ENCODE results near the gene ZNF792. TPM values are rescaled to one million over a fixed set of nuclear protein-coding genes. Genes with fewer than 3 reads are reported as not detected.

Gene ZNF792
- total and polyA plus RNA-seq, 2 donors (not counting 1 experiment from before 2014, with no cell fraction given) = 3.8 to 11.2 TPM

DNA sequence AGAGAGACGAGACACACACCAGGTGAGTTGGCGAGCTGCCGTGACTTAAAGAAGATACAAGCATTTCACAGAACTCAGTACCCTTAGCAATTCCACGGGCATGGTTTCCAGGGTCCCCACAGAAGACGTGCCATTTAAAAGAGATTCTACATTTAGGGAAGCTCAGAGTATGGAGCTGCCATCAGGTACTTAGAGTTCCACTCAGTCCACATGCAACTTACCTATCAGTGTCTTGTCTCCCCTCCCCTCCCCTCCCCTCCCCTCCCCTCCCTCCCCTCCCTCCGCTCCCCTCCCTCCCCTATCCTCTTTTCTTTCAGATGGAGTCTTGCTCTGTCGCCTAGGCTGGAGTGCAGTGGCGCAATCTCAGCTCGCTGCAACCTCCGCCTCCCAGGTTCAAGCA, 25.1 kb downstream of the ZNF792 start:
- H3K9me3 ChIP-seq (ENCODE audit: control extremely low read depth in 1 of 3, control insufficient read depth in 2 of 3, insufficient read depth in 1 of 3, low read length in 2 of 3) = peaks cover 3 to 20% (median 8%) of the 10 kb centered on the region in 3 donors

DNA sequence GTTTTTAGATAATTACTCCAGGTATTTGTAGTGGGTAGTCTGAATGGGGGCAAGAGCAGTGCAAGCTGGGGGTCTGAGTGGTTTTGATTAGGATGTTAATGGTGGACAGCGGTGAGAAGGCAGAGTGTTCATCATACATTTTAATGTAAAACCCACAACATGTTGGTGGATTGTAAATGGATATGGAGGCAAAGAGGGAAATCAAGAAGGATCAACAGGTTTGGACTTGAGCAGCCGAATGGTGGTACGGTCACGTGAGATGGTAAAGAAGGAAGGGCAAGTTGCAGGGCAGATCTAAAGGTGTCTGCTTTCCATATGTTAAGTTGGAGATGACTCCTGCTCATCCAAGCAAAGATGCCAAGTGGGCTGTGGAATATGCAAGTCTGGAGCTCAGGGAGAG, 27.8 kb downstream of the ZNF792 start:
- CTCF ChIA-PET = no interaction called here
- Histone ChIP-seq H3K9ac (ENCODE audit: low read length) (no peak overlapping the region), H3K27me3 (replicated peaks in 1 of 4; ENCODE audit: control extremely low read depth in 1 of 4, control insufficient read depth in 3 of 4, insufficient read depth in 4 of 4, low read length in 3 of 4) (no peaks in the 10 kb centered on the region), H3K4me3 (ENCODE audit: control extremely low read depth in 1 of 5, extremely low read depth in 1 of 5, insufficient read depth in 1 of 5, low read depth in 2 of 5, low read length in 4 of 5) (no peak overlapping the region), H3K9me3 (ENCODE audit: control extremely low read depth in 1 of 3, control insufficient read depth in 2 of 3, insufficient read depth in 1 of 3, low read length in 2 of 3) (peaks cover 0 to 3% (median 0%) of the 10 kb centered on the region in 3 donors), H3K4me2 (replicated peaks; ENCODE audit: low read depth, low read length, poor library complexity, severe bottlenecking) (no peak overlapping the region), H3K27ac (ENCODE audit: low read length in 2 of 2) (no peak overlapping the region), H2AFZ (ENCODE audit: insufficient read depth, low read depth, low read length, poor library complexity, severe bottlenecking) (no peak overlapping the region), H3K36me3 (replicated peaks in 1 of 2; ENCODE audit: control extremely low read depth in 1 of 2, control insufficient read depth in 1 of 2, extremely low read depth in 1 of 2, insufficient read depth in 2 of 2, low read length in 1 of 2) (peaks cover 6 to 24% of the 10 kb centered on the region in 2 experiments), H4K20me1 (ENCODE audit: control insufficient read depth, insufficient read depth, low read length, poor library complexity, severe bottlenecking) (no peaks in the 10 kb centered on the region), H3K79me2 (ENCODE audit: control insufficient read depth, insufficient read depth, low read length) (no peaks in the 10 kb centered on the region), H3K4me1 (ENCODE audit: control insufficient read depth in 2 of 2, insufficient read depth in 2 of 2, low read length in 2 of 2) (no peaks in the 10 kb centered on the region)
- intact Hi-C loops (cut with micrococcal nuclease) = no loop called here
- Mint-ChIP-seq H3K4me3 (no peak overlapping the region), H3K27me3 (no peaks in the 10 kb centered on the region), H3K9me3 (ENCODE audit: insufficient read depth) (peaks cover 2% of the 10 kb centered on the region), H3K4me1 (no peaks in the 10 kb centered on the region), H3K27ac (no peak overlapping the region)
- DNase-seq (no peak), ATAC-seq (ENCODE audit: low read depth) (no peak)
- 96% methylated on average over 3 of the region's 4 CpGs for WGBS (ENCODE audit: insufficient coverage)
- TF ChIP-seq, protein P1, sequence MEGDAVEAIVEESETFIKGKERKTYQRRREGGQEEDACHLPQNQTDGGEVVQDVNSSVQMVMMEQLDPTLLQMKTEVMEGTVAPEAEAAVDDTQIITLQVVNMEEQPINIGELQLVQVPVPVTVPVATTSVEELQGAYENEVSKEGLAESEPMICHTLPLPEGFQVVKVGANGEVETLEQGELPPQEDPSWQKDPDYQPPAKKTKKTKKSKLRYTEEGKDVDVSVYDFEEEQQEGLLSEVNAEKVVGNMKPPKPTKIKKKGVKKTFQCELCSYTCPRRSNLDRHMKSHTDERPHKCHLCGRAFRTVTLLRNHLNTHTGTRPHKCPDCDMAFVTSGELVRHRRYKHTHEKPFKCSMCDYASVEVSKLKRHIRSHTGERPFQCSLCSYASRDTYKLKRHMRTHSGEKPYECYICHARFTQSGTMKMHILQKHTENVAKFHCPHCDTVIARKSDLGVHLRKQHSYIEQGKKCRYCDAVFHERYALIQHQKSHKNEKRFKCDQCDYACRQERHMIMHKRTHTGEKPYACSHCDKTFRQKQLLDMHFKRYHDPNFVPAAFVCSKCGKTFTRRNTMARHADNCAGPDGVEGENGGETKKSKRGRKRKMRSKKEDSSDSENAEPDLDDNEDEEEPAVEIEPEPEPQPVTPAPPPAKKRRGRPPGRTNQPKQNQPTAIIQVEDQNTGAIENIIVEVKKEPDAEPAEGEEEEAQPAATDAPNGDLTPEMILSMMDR (IDR thresholded peaks at IDR 0.05) = no peak
- no peak for TF ChIP-seq EZH2 (IDR thresholded peaks at IDR 0.05; ENCODE audit: borderline replicate concordance, insufficient read depth, low read depth, low read length, poor library complexity, severe bottlenecking)
- POLR2A ChIA-PET = no interaction called here

More for the DNA sequence above, 25.1 kb downstream of the ZNF792 start:
- H3K27ac ChIP-seq (ENCODE audit: low read length in 2 of 2) = no peak overlapping the region
- no peak for ATAC-seq (ENCODE audit: low read depth)
- H3K27ac Mint-ChIP-seq = no peak overlapping the region
- H3K4me1 ChIP-seq (ENCODE audit: control insufficient read depth in 2 of 2, insufficient read depth in 2 of 2, low read length in 2 of 2) = no peaks in the 10 kb centered on the region
- no peak overlapping the region for H3K4me3 ChIP-seq (ENCODE audit: control extremely low read depth in 1 of 5, extremely low read depth in 1 of 5, insufficient read depth in 1 of 5, low read depth in 2 of 5, low read length in 4 of 5)
- no peak for TF ChIP-seq EZH2 (IDR thresholded peaks at IDR 0.05; ENCODE audit: borderline replicate concordance, insufficient read depth, low read depth, low read length, poor library complexity, severe bottlenecking)
- H3K27me3 Mint-ChIP-seq = no peaks in the 10 kb centered on the region
- peaks cover 13% of the 10 kb centered on the region for H3K9me3 Mint-ChIP-seq (ENCODE audit: insufficient read depth)
- CTCF ChIA-PET = no interaction called here
- H3K4me1 Mint-ChIP-seq = no peaks in the 10 kb centered on the region
- no peaks in the 10 kb centered on the region for H3K27me3 ChIP-seq (replicated peaks in 1 of 4; ENCODE audit: control extremely low read depth in 1 of 4, control insufficient read depth in 3 of 4, insufficient read depth in 4 of 4, low read length in 3 of 4)
- no peaks in the 10 kb centered on the region for H3K79me2 ChIP-seq (ENCODE audit: control insufficient read depth, insufficient read depth, low read length)
- H3K4me2 ChIP-seq (replicated peaks; ENCODE audit: low read depth, low read length, poor library complexity, severe bottlenecking) = no peak overlapping the region
- H2AFZ ChIP-seq (ENCODE audit: insufficient read depth, low read depth, low read length, poor library complexity, severe bottlenecking) = no peak overlapping the region
- no peaks in the 10 kb centered on the region for H4K20me1 ChIP-seq (ENCODE audit: control insufficient read depth, insufficient read depth, low read length, poor library complexity, severe bottlenecking)
- POLR2A ChIA-PET = no interaction called here
- 91% methylated on average over 8 of the region's 10 CpGs for WGBS (ENCODE audit: insufficient coverage)
- DNase-seq = no peak
- no peak overlapping the region for H3K9ac ChIP-seq (ENCODE audit: low read length)
- intact Hi-C loops (cut with micrococcal nuclease) = no loop called here
- H3K36me3 ChIP-seq (replicated peaks in 1 of 2; ENCODE audit: control extremely low read depth in 1 of 2, control insufficient read depth in 1 of 2, extremely low read depth in 1 of 2, insufficient read depth in 2 of 2, low read length in 1 of 2) = peaks cover under 1 to 22% of the 10 kb centered on the region in 2 experiments
- H3K4me3 Mint-ChIP-seq = no peak overlapping the region

Measured in B cell (primary cell).